Mesendoderm (in vitro differentiated cells): ENCODE measurements around the gene CLIC4.
"Not testable (repeated sequence)": the region's sequence is repeated elsewhere in the genome, so short reads cannot be mapped to it uniquely, and the experiment has no call there.

Source experiments
- DNase-seq: peaks from one replicate; pipeline ENCODE4 v3.0.0; 2013
- H2AK5ac ChIP-seq: 2 replicates; pipeline ENCODE4 v1.6.1; 2013; ENCODE audit warnings: low read length, inconsistent platforms
- H2BK120ac ChIP-seq: 2 replicates; pipeline ENCODE4 v1.6.1; 2013; ENCODE audit warnings: low read depth, mild to moderate bottlenecking, low read length, moderate library complexity, mixed read lengths
- H2BK15ac ChIP-seq: replicated peaks from 2 replicates; pipeline ENCODE4 v1.6.1; 2013; ENCODE audit warnings: low read depth, mild to moderate bottlenecking, moderate library complexity
- H2BK5ac ChIP-seq: 2 replicates; pipeline ENCODE4 v1.6.1; 2013; ENCODE audit warnings: low read length, inconsistent platforms
- H3K18ac ChIP-seq: 2 replicates; pipeline ENCODE4 v1.6.1; 2013; ENCODE audit warnings: mild to moderate bottlenecking, low read length, mixed read lengths
- H3K23ac ChIP-seq: one replicate; pipeline ENCODE4 v1.6.1; 2013; ENCODE audit warnings: low read length
- H3K27ac ChIP-seq: 2 replicates; pipeline ENCODE4 v1.5.1; 2013; ENCODE audit warnings: low read depth, mild to moderate bottlenecking, inconsistent platforms, low read length, moderate library complexity
- H3K27me3 ChIP-seq: 2 replicates; pipeline ENCODE4 v1.6.1; 2013; ENCODE audit warnings: low read length, control low read depth, mild to moderate bottlenecking, inconsistent platforms; ENCODE audit not compliant: insufficient read depth, poor library complexity
- H3K36me3 ChIP-seq: 2 replicates; pipeline ENCODE4 v1.6.1; 2013; ENCODE audit warnings: low read length, inconsistent platforms; ENCODE audit not compliant: control insufficient read depth, insufficient read depth
- H3K4ac ChIP-seq: one replicate; pipeline ENCODE4 v1.6.1; 2013; ENCODE audit warnings: low read depth, mild to moderate bottlenecking, low read length, moderate library complexity
- H3K4me1 ChIP-seq: 2 replicates; pipeline ENCODE4 v1.6.1; 2013; ENCODE audit warnings: low read depth, low read length, inconsistent platforms; ENCODE audit not compliant: control insufficient read depth
- H3K4me2 ChIP-seq: 2 replicates; pipeline ENCODE4 v1.6.1; 2013; ENCODE audit warnings: low read length
- H3K4me3 ChIP-seq: 2 replicates; pipeline ENCODE4 v1.5.1; 2013; ENCODE audit warnings: mild to moderate bottlenecking, low read length
- H3K56ac ChIP-seq: one replicate; pipeline ENCODE4 v1.6.1; 2013; ENCODE audit warnings: low read length
- H3K79me1 ChIP-seq: 2 replicates; pipeline ENCODE4 v1.6.1; 2013; ENCODE audit warnings: low read length, inconsistent platforms
- H3K79me2 ChIP-seq: 2 replicates; pipeline ENCODE4 v1.6.1; 2013; ENCODE audit warnings: mild to moderate bottlenecking, low read length; ENCODE audit not compliant: control insufficient read depth, insufficient read depth
- H3K9ac ChIP-seq: 2 replicates; pipeline ENCODE4 v1.6.1; 2013; ENCODE audit warnings: low read length, inconsistent platforms
- H4K5ac ChIP-seq: one replicate; pipeline ENCODE4 v1.6.1; 2013; ENCODE audit warnings: low read length
- H4K8ac ChIP-seq: one replicate; pipeline ENCODE4 v1.6.1; 2013; ENCODE audit warnings: low read depth, mild to moderate bottlenecking, control low read depth, low read length, moderate library complexity
- WGBS: extraction: QIAGEN DNeasy Blood & Tissue Kit; methylation state at CpG from one replicate; pipeline ENCODE4 v1.1.7; 2013; ENCODE audit warnings: low lambda C conversion rate, missing lambda C conversion rate; ENCODE audit not compliant: insufficient coverage; ENCODE audit errors: extremely low coverage; 5-methylcytosine and 5-hydroxymethylcytosine counted together

Gene CLIC4

GRCh38 chr1:24699628-24700027 is 45.6 kb upstream of the CLIC4 start:
- H3K79me2 ChIP-seq: no peaks in the 10 kb centered on the region
- H2AK5ac ChIP-seq: peak overlapping the region; percentile 79
- H3K36me3 ChIP-seq: no peaks in the 10 kb centered on the region
- no peak overlapping the region for H2BK15ac ChIP-seq
- no peak overlapping the region for H3K18ac ChIP-seq
- no CpG with 5 or more reads among the region's 7 CpGs for whole genome bisulfite sequencing
- H2BK120ac ChIP-seq: no peak overlapping the region
- no peak for DNase-seq
- H3K23ac ChIP-seq: no peak overlapping the region
- H3K4ac ChIP-seq: no peak overlapping the region
- H3K27ac ChIP-seq: no peak overlapping the region
- no peak overlapping the region for H2BK5ac ChIP-seq
- H4K5ac ChIP-seq: no peak overlapping the region
- H3K9ac ChIP-seq: no peak overlapping the region
- peaks cover 2% of the 10 kb centered on the region for H3K4me1 ChIP-seq
- H3K27me3 ChIP-seq: no peaks in the 10 kb centered on the region
- H3K79me1 ChIP-seq: no peaks in the 10 kb centered on the region
- H3K4me2 ChIP-seq: no peak overlapping the region
- H4K8ac ChIP-seq: no peak overlapping the region
- peak overlapping the region; percentile 25 for H3K56ac ChIP-seq
- no peak overlapping the region for H3K4me3 ChIP-seq

- no peak for DNase-seq
- Histone ChIP-seq H3K79me1 (no peaks in the 10 kb centered on the region), H2BK120ac (no peak overlapping the region), H2BK5ac (no peak overlapping the region), H3K56ac (peak overlapping the region; percentile 25), H3K9ac (no peak overlapping the region), H2BK15ac (no peak overlapping the region), H3K4ac (no peak overlapping the region), H3K4me1 (peaks cover 4% of the 10 kb centered on the region), H3K36me3 (no peaks in the 10 kb centered on the region), H4K5ac (no peak overlapping the region), H3K4me2 (no peak overlapping the region), H4K8ac (no peak overlapping the region), H3K79me2 (no peaks in the 10 kb centered on the region), H3K23ac (no peak overlapping the region), H3K27ac (no peak overlapping the region), H3K4me3 (no peak overlapping the region), H3K27me3 (no peaks in the 10 kb centered on the region), H2AK5ac (peak overlapping the region; percentile 45), H3K18ac (no peak overlapping the region)
- WGBS: no CpG with 5 or more reads among the region's 8 CpGs
Observed at GRCh38 chr1:24702511-24703293, 42.5 kb upstream of the CLIC4 start.

GRCh38 chr1:24704411-24705259 is 40.6 kb upstream of the CLIC4 start:
- no peak overlapping the region for H3K27ac ChIP-seq
- no CpG with 5 or more reads among the region's 16 CpGs for WGBS

GRCh38 chr1:24705260-24706073 is 39.8 kb upstream of the CLIC4 start:
- Histone ChIP-seq H3K56ac (peak overlapping the region; percentile 77), H3K79me2 (no peaks in the 10 kb centered on the region), H3K23ac (no peak overlapping the region), H3K4me1 (peaks cover 3% of the 10 kb centered on the region), H2BK120ac (no peak overlapping the region), H3K4me3 (no peak overlapping the region), H2BK5ac (no peak overlapping the region), H3K4me2 (no peak overlapping the region), H3K27ac (peak overlapping the region; percentile 22), H3K18ac (no peak overlapping the region), H3K79me1 (no peaks in the 10 kb centered on the region), H2BK15ac (no peak overlapping the region), H4K8ac (no peak overlapping the region), H3K4ac (peak overlapping the region; percentile 48), H2AK5ac (no peak overlapping the region), H3K27me3 (no peaks in the 10 kb centered on the region), H4K5ac (no peak overlapping the region), H3K9ac (peak overlapping the region; percentile 2), H3K36me3 (no peaks in the 10 kb centered on the region)
- peak; percentile 95 for DNase-seq
- no CpG with 5 or more reads among the region's 18 CpGs for WGBS

More at GRCh38 chr1:24704411-24705259, 40.6 kb upstream of the CLIC4 start:
- Histone ChIP-seq H4K8ac (peak overlapping the region; percentile 79), H3K4ac (peak overlapping the region; percentile 48), H3K23ac (no peak overlapping the region), H3K56ac (no peak overlapping the region), H3K4me1 (peaks cover 4% of the 10 kb centered on the region), H4K5ac (no peak overlapping the region), H3K79me1 (no peaks in the 10 kb centered on the region), H2AK5ac (no peak overlapping the region), H2BK120ac (peak overlapping the region; percentile 48), H3K36me3 (no peaks in the 10 kb centered on the region), H3K18ac (no peak overlapping the region), H3K4me2 (no peak overlapping the region), H3K9ac (no peak overlapping the region), H3K27me3 (no peaks in the 10 kb centered on the region), H3K79me2 (no peaks in the 10 kb centered on the region), H2BK15ac (no peak overlapping the region), H2BK5ac (no peak overlapping the region), H3K4me3 (no peak overlapping the region)
- DNase-seq: peak; percentile 70

- DNase-seq, H3K27ac ChIP-seq, H3K4me3 ChIP-seq, H4K5ac ChIP-seq, H3K18ac ChIP-seq, H3K9ac ChIP-seq, H3K4me2 ChIP-seq, H3K36me3 ChIP-seq, H2AK5ac ChIP-seq, H3K4ac ChIP-seq, H2BK5ac ChIP-seq, H3K27me3 ChIP-seq, H2BK120ac ChIP-seq, H4K8ac ChIP-seq, H3K79me1 ChIP-seq, H3K4me1 ChIP-seq, H3K79me2 ChIP-seq, H2BK15ac ChIP-seq, H3K23ac ChIP-seq: not testable (repeated sequence)
- WGBS: no CpG with 5 or more reads among the region's 9 CpGs
- H3K56ac ChIP-seq: peak overlapping the region; percentile 77
Observed at GRCh38 chr1:24706074-24706389, 39.2 kb upstream of the CLIC4 start.
